Thyroid gland (tissue), 4 donors: ENCODE data around the gene DCX.

Experiments
- POLR2A ChIP-seq, 2 donors: fragments of 450-650 bp; IDR thresholded peaks; one replicate each; pipeline ENCODE4 v1.6.1; 2017; ENCODE audit warnings: antibody characterized with exemption in 2 of 2, mild to moderate bottlenecking in 2 of 2, moderate library complexity in 1 of 2
- TF ChIP-seq, protein P1 (sequence below), 6 experiments: fragments of 200-600 bp in 3 of 6; fragments of 450-650 bp in 3 of 6; sonication (generic) in 3 of 6; IDR thresholded peaks; one replicate each; pipeline ENCODE4 v1.5.1; 2016 to 2019; ENCODE audit warnings: antibody characterized with exemption in 6 of 6, mild to moderate bottlenecking in 2 of 6, inconsistent platforms in 1 of 6, moderate library complexity in 1 of 6

DNA sequence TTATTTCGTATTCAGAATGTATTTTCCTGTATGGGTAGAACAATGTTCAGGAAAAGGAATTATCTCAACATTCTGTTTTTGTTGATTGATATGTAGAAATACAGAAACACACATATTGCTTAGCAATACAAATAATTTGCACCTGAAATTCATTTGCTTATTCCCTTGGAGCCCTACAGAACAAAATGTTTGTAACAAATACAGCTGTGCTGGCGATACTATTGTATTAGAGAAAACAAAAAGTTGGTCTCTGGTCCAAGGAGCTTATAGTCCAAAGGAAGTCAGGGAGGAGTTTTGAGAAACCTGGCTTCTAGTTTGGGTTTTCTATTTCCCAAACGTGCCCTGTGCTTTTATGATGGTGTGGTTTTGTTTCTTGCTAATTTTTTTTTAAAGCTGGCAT lies 104.0 kb downstream of the DCX start:
- TF ChIP-seq, protein P1, sequence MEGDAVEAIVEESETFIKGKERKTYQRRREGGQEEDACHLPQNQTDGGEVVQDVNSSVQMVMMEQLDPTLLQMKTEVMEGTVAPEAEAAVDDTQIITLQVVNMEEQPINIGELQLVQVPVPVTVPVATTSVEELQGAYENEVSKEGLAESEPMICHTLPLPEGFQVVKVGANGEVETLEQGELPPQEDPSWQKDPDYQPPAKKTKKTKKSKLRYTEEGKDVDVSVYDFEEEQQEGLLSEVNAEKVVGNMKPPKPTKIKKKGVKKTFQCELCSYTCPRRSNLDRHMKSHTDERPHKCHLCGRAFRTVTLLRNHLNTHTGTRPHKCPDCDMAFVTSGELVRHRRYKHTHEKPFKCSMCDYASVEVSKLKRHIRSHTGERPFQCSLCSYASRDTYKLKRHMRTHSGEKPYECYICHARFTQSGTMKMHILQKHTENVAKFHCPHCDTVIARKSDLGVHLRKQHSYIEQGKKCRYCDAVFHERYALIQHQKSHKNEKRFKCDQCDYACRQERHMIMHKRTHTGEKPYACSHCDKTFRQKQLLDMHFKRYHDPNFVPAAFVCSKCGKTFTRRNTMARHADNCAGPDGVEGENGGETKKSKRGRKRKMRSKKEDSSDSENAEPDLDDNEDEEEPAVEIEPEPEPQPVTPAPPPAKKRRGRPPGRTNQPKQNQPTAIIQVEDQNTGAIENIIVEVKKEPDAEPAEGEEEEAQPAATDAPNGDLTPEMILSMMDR (IDR thresholded peaks at IDR 0.05): no peak
- no peak for TF ChIP-seq POLR2A (IDR thresholded peaks at IDR 0.05)
